Measurements from ENCODE around the gene PPP5C. TPM values are rescaled to one million over a fixed set of nuclear protein-coding genes. Genes with fewer than 3 reads are reported as not detected.

PPP5C gene, protein sequence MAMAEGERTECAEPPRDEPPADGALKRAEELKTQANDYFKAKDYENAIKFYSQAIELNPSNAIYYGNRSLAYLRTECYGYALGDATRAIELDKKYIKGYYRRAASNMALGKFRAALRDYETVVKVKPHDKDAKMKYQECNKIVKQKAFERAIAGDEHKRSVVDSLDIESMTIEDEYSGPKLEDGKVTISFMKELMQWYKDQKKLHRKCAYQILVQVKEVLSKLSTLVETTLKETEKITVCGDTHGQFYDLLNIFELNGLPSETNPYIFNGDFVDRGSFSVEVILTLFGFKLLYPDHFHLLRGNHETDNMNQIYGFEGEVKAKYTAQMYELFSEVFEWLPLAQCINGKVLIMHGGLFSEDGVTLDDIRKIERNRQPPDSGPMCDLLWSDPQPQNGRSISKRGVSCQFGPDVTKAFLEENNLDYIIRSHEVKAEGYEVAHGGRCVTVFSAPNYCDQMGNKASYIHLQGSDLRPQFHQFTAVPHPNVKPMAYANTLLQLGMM
- total RNA-seq (ENCODE audit: low replicate concordance), result 63.9 and 75.7 TPM in 2 replicates

DNA sequence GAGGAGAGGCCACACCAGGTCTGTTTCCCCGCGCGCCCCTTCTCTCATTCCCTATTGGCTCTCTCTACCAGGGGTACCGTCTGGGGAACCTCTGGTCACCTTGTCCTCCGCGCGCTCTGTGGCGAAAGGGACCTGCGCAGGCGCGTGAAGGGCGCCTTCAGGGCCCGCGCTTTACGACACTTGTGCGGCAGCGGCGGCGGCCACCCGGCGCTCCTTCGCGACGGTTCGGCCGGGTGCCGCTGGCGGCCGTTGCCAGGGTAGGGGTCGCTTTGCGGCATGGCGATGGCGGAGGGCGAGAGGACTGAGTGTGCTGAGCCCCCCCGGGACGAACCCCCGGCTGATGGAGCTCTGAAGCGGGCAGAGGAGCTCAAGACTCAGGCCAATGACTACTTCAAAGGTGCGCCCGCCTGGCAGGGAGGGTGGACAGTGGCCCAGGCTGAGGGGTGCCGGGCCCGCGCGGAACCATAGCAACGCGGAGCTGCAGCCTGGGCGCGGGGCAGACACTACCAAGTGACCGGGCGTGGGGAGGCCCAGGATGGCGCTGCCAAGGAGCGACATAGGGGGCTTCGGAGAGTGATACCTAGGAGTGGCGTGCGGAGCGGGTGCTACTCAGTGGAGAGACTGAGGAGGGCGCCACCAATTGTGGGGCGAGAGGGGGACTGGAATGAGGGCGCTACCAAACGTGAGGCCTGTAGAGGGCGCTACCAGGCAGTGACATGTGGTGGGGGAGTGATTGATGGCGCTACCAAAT, at the start of gene PPP5C:
PPP5C (plus strand) TSS at position 267 of the 751 bp plus-strand sequence; CDS start at position 277, 10 bp downstream.

DNA sequence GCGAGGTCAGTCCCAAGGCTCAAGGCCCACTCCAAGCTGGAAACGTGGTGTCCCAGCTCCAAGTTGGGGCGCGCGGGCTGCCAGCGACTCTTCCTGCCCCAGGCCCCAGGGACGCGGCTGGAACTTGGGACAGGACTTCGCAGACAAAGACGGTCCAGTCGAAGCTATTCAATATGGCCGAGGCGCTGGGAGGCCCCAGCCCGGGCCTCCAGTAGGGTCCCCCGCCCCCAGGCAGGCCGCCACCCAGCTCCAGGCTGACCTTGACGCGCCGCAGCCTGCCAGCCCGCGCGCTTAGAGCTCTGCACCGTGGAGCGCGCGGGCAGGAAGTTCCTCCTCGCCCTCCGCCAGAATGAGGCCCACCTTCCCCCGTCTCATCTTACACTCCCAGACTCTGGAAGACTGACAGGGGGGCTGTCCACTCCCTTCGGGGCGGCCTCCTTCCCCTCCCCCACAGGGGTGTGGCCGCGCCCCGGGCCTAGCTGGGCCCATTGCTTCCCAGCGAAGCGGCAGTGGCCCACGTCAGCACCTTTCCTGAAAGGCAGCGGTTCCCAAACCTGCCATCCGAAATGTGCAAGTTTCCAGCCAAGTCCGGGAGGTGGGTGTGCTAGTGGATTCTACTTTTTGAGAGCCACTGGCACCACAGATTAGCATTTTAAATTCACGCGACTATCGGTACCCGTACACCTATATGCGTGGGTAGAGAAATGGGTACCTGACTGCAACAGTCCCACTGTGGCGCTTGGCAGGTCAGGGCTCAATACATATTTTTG, 66.6 kb downstream of the PPP5C start, which contains the start of gene CCDC8:
CCDC8 (minus strand) TSS at position 303 of the 770 bp plus-strand sequence. CDS start 754 bp downstream, outside the sequence.

DNA sequence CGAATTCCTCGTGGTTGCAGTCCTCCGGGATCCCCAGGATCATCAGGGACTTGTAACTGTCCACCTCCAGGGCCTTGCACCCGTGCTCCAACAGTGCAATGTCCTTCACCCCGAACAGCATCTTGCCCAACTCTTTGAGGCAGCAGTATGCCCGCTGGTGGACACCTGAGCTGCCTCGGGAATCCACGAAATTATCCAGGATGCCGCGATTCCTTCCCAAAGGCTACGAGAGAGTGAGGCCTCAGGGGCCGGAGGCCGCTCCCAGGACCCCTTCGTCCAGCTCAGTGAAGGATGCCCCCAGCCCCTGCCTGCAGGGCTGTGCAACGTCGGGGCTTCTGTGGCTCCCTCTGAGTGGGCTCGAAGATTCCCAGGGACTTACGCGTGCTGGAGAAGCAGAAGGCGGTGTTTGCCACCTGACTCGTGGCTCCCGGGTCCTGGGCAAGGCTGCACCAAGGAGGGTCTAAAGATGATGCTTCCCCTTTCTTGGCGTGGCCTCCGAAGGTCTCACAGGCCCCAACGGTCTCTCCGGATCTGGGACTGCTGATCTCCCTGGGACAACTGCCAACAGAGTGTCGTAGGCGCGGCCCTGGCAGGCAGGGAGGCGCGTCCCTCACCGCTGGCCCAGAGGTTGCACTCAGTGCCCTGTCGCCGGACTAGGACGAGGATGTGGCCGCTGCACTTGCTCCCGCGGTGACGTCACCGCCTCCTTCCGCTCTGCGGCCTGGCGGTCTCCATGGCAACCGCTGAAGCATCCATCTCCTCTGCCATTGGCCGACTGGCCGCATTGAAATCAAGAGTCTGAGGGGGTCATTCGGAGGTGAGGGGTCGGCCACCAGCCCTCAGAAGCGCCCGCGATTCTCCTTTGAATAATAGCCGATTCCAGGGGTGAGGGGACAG, 81.6 kb downstream of the PPP5C start, which contains the start of gene PNMA8C:
PNMA8C (minus strand) TSS at position 698 of the 897 bp plus-strand sequence; CDS start at position 121, 577 bp downstream.

Other genes with a start within 250 kb of the PPP5C start
- gene IGFL3, start 222.4 kb upstream of the PPP5C start, total RNA-seq (ENCODE audit: low replicate concordance), result not detected in 2 replicates
- not detected in 2 replicates for gene IGFL2, start 198.8 kb upstream of the PPP5C start, total RNA-seq (ENCODE audit: low replicate concordance)
- gene IGFL1, start 117.3 kb upstream of the PPP5C start, total RNA-seq (ENCODE audit: low replicate concordance), result not detected in 2 replicates
- gene HIF3A, start 50.0 kb upstream of the PPP5C start, total RNA-seq (ENCODE audit: low replicate concordance), result 0.38 and 3.3 TPM in 2 replicates
- 11.9 and 26.2 TPM in 2 replicates for gene CCDC8, start 66.5 kb downstream of the PPP5C start, total RNA-seq (ENCODE audit: low replicate concordance)
- gene PNMA8C, start 81.8 kb downstream of the PPP5C start, total RNA-seq (ENCODE audit: low replicate concordance), result 0.15 TPM in 1 of 2 replicates, not detected in the other
- 0.94 and 6.5 TPM in 2 replicates for gene PNMA8A, start 124.5 kb downstream of the PPP5C start, total RNA-seq (ENCODE audit: low replicate concordance)
- gene PNMA8B, start 148.8 kb downstream of the PPP5C start, total RNA-seq (ENCODE audit: low replicate concordance), result 0.38 and 3.6 TPM in 2 replicates